HepG2 (cell line): ENCODE results near the gene SLC25A45. TPM values are rescaled to one million over a fixed set of nuclear protein-coding genes. Genes with fewer than 3 reads are reported as not detected.

Experiments used
- ATAC-seq: fragments of 200-7000 bp; cut with Tn5 transposase; 3 replicates; pipeline ENCODE4 v1.9.1; 2020; ENCODE audit warnings: mild to moderate bottlenecking, moderate library complexity
- BruUV-seq: library from RNA; stranded (reverse); fragments of 400-500 nt; replicated peaks from 2 replicates; lab custom pipeline; 2021; lab: Mats Ljungman, UMichigan
- CTCF ChIA-PET: fragments of 300-600 bp; formaldehyde crosslinking; extraction: SDS; loops from one replicate; lab custom pipeline; 2021; ENCODE audit warnings: low total read pairs, inconsistent platforms, low intra/inter-chr PET ratio; lab: Yijun Ruan, JAX
- POLR2A ChIA-PET: fragments of 350-600 bp; sonication (Branson Sonifier 250); formaldehyde crosslinking; loops from one replicate; lab custom pipeline; 2020; ENCODE audit warnings: antibody characterized with exemption, inconsistent platforms; lab: Yijun Ruan, JAX
- DNase-seq: peaks from one replicate; pipeline ENCODE4 v3.0.0-alpha.2; 2015; ENCODE audit warnings: low spot score
- FAIRE-seq: peaks from 3 replicates; lab custom pipeline; 2011; peaks lifted over from hg19 to GRCh38; lab: Jason Lieb, UNC
- H2AFZ ChIP-seq: one replicate; pipeline ENCODE4 v1.6.1; 2011; ENCODE audit warnings: low read length, inconsistent platforms
- H3K27ac ChIP-seq: fragments of 300-600 bp; 3 replicates; pipeline ENCODE4 v1.8.0; 2011; ENCODE audit warnings: mixed run types, mild to moderate bottlenecking, mixed read lengths, low read length, inconsistent platforms; ENCODE audit not compliant: insufficient read depth; ENCODE audit errors: extremely low read length
- H3K27me3 ChIP-seq, 2 experiments: fragments of 200-600 bp in 1 of 2; 2 replicates in 1 of 2; 3 replicates in 1 of 2; pipeline versions ENCODE4 v1.6.0 to v1.8.0; 2011; ENCODE audit warnings: low read length in 2 of 2, mild to moderate bottlenecking in 2 of 2, moderate library complexity in 2 of 2, inconsistent platforms in 1 of 2; ENCODE audit not compliant: insufficient read depth in 2 of 2, control insufficient read depth in 1 of 2
- H3K36me3 ChIP-seq, 2 experiments: fragments of 200-600 bp in 1 of 2; replicated peaks in 1 of 2; 2 replicates in 1 of 2; 3 replicates in 1 of 2; pipeline versions ENCODE4 v1.5.1 to v1.8.0; 2011; ENCODE audit warnings: low read length in 2 of 2, inconsistent platforms in 1 of 2; ENCODE audit not compliant: insufficient read depth in 2 of 2, control insufficient read depth in 1 of 2
- H3K4me1 ChIP-seq: 2 replicates; pipeline ENCODE4 v1.5.1; 2012; ENCODE audit warnings: low read length, inconsistent platforms; ENCODE audit not compliant: insufficient read depth
- H3K4me2 ChIP-seq: 2 replicates; pipeline ENCODE4 v1.6.0; 2011; ENCODE audit warnings: low read depth, low read length, inconsistent platforms
- H3K4me3 ChIP-seq, 3 experiments: fragments of 200-600 bp in 1 of 3; sonication (generic), shearing (Covaris generic) in 1 of 3; replicated peaks in 1 of 3; 2 replicates each; pipeline ENCODE4 v1.5.1; 2011 to 2016; ENCODE audit warnings: low read length in 3 of 3, inconsistent platforms in 2 of 3, low read depth in 2 of 3, mild to moderate bottlenecking in 2 of 3, control low read depth in 1 of 3, mixed read lengths in 1 of 3; ENCODE audit not compliant: insufficient read depth in 1 of 3
- H3K79me2 ChIP-seq: one replicate; pipeline ENCODE4 v1.6.1; 2011; ENCODE audit warnings: low read length, inconsistent platforms; ENCODE audit not compliant: insufficient read depth
- H3K9ac ChIP-seq: 2 replicates; pipeline ENCODE4 v1.6.0; 2011; ENCODE audit warnings: mild to moderate bottlenecking, low read depth, low read length, inconsistent platforms; ENCODE audit not compliant: insufficient read depth
- H3K9me3 ChIP-seq: 2 replicates; pipeline ENCODE4 v1.5.1; 2012; ENCODE audit warnings: mild to moderate bottlenecking, low read length
- H4K20me1 ChIP-seq: 2 replicates; pipeline ENCODE4 v1.6.0; 2011; ENCODE audit warnings: inconsistent platforms, mild to moderate bottlenecking, low read length, moderate library complexity; ENCODE audit not compliant: insufficient read depth
- CENPBD1 ChIP-seq: sonication (generic); formaldehyde crosslinking; IDR thresholded peaks from 2 replicates; pipeline ENCODE4 v1.8.0; 2022; ENCODE audit warnings: missing genetic modification reagents, low read depth, mild to moderate bottlenecking, borderline replicate concordance
- CREB1 ChIP-seq, 2 experiments: fragments of 450-650 bp in 1 of 2; IDR thresholded peaks; 2 replicates each; pipeline ENCODE4 v1.6.1; 2016 to 2017; ENCODE audit warnings: control low read depth in 1 of 2, mild to moderate bottlenecking in 1 of 2, missing compliant biosample characterization in 1 of 2, missing genetic modification characterization in 1 of 2
- ELF3 ChIP-seq: IDR thresholded peaks from 2 replicates; pipeline ENCODE4 v1.6.1; 2016; ENCODE audit warnings: missing genetic modification reagents, missing compliant biosample characterization
- MED8 ChIP-seq: sonication (generic); formaldehyde crosslinking; IDR thresholded peaks from 2 replicates; pipeline ENCODE4 v1.8.1; 2023; ENCODE audit warnings: mild to moderate bottlenecking, missing genetic modification reagents; ENCODE audit not compliant: insufficient replicate concordance
- PATZ1 ChIP-seq: sonication (generic); formaldehyde crosslinking; IDR thresholded peaks from 2 replicates; pipeline ENCODE4 v1.4.0; 2020; ENCODE audit warnings: missing genetic modification reagents
- RFX5 ChIP-seq: IDR thresholded peaks from 2 replicates; pipeline ENCODE4 v1.6.1; 2011; ENCODE audit warnings: low read depth, low read length, improper control_type of control experiment
- TCF7 ChIP-seq: sonication (generic); IDR thresholded peaks from 2 replicates; pipeline ENCODE4 v1.6.1; 2016; ENCODE audit warnings: antibody characterized with exemption, low read depth
- ZFX ChIP-seq: sonication (generic); formaldehyde crosslinking; IDR thresholded peaks from 2 replicates; pipeline ENCODE4 v1.4.0; 2020; ENCODE audit warnings: mild to moderate bottlenecking, low read depth, missing genetic modification reagents, moderate library complexity
- ZNF142 ChIP-seq: sonication (generic); formaldehyde crosslinking; IDR thresholded peaks from 2 replicates; pipeline ENCODE4 v1.4.0; 2020; ENCODE audit warnings: missing genetic modification reagents
- ZNF572 ChIP-seq: sonication (generic); formaldehyde crosslinking; IDR thresholded peaks from 2 replicates; pipeline ENCODE4 v1.5.1; 2020; ENCODE audit warnings: mild to moderate bottlenecking, missing genetic modification reagents
- ZNF772 ChIP-seq: sonication (generic); formaldehyde crosslinking; IDR thresholded peaks from 2 replicates; pipeline ENCODE4 v1.5.0; 2020; ENCODE audit warnings: mild to moderate bottlenecking, missing genetic modification reagents
- WGBS: methylation state at CpG from one replicate; pipeline ENCODE4 v1.1.6; 2017; ENCODE audit warnings: low lambda C conversion rate; 5-methylcytosine and 5-hydroxymethylcytosine counted together
- in situ Hi-C: cut with HindIII; loops from 2 replicates; pipeline ENCODE4 v1.10.0; 2017; ENCODE audit warnings: low pct_unique_long_range_greater_than_20kb; ENCODE audit not compliant: extremely low pct_ligation_motif_present
- intact Hi-C: fragments of 100-400 bp; cut with micrococcal nuclease; formaldehyde crosslinking; loops from one replicate; pipeline ENCODE4 v1.10.0; 2022; ENCODE audit not compliant: unreplicated experiment
- polyA plus RNA-seq, 8 experiments: library from polyadenylated mRNA; depleted of rRNA in 3 of 8; stranded (reverse) in 7 of 8; unstranded in 1 of 8; fragments of >200 nt; fragmentation: Illumina TruSeq in 4 of 8; extraction: Trizol in 4 of 8; gene quantifications; 2 replicates each; pipeline versions ENCODE4 v1.2.1 to v1.2.3, GENCODE V29; 2011 to 2016; ENCODE audit warnings: low read depth in 4 of 8, missing spikeins in 1 of 8, mixed read lengths in 1 of 8; ENCODE audit not compliant: insufficient read depth in 1 of 8
- total RNA-seq, 5 experiments: library from RNA; depleted of rRNA; stranded (reverse); fragments of >200 nt; fragmentation: Illumina TruSeq; extraction: Trizol; gene quantifications; 2 replicates each; pipeline ENCODE4 v1.2.3, GENCODE V29; 2016; ENCODE audit warnings: low read depth in 1 of 5

SLC25A45 gene
- total and polyA plus RNA-seq, 2 of the 13 experiments (the other 11 are each of a cell fraction or from before 2014, with no cell fraction given), result 1.2 to 3.4 TPM

GRCh38 chr11:65351511-65351910 is 30.9 kb downstream of the SLC25A45 start (continued):
- TF ChIP-seq ZNF142 (CRISPR knock-in tag) (no peak), CREB1 (IDR thresholded peaks at IDR 0.05) (no peak), CREB1 (CRISPR knock-in tag; IDR thresholded peaks at IDR 0.05) (no peak)

- WGBS, result 98% methylated on average over 3 of the region's 3 CpGs
- no peak for ATAC-seq
- H3K4me2 ChIP-seq, result no peak overlapping the region
- no peaks in the 10 kb centered on the region for H3K27me3 ChIP-seq
- intact Hi-C loops, result no loop called here
- H3K9me3 ChIP-seq, result no peaks in the 10 kb centered on the region
- H2AFZ ChIP-seq, result no peak overlapping the region
- ChIA-PET CTCF (no interaction called here), POLR2A (interaction anchor here (1.0 kb wide), 1 partner anchor 8 kb away, joined by 3 read pairs; the partner anchor contains the start of gene DPF2)
- no peak overlapping the region for H3K9ac ChIP-seq
- no peaks in the 10 kb centered on the region for H3K4me1 ChIP-seq
- peaks cover 41 to 71% of the 10 kb centered on the region in 2 experiments for H3K36me3 ChIP-seq
- H3K4me3 ChIP-seq, result no peak overlapping the region
- no peaks in the 10 kb centered on the region for H4K20me1 ChIP-seq
- DNase-seq, result no peak
- no peak overlapping the region for H3K27ac ChIP-seq
- TF ChIP-seq ZFX, result no peak
- TF ChIP-seq CENPBD1 (CRISPR knock-in tag), result no peak
- TF ChIP-seq ZNF572, result no peak
- TF ChIP-seq ELF3 (CRISPR knock-in tag), result no peak
- TF ChIP-seq PATZ1 (CRISPR knock-in tag), result no peak
- no peak for TF ChIP-seq RFX5
- no peak for TF ChIP-seq MED8 (CRISPR knock-in tag)
- TF ChIP-seq TCF7, result no peak
- TF ChIP-seq ZNF772, result no peak
- H3K79me2 ChIP-seq, result peaks cover 26% of the 10 kb centered on the region
- FAIRE-seq, result no peak
- in situ Hi-C loops, result no loop called here
- BruUV-seq, result no TSS peak
These were observed 40.6 kb downstream of the SLC25A45 start for GRCh38 chr11:65341856-65342255.
